ENCODE data around the gene KIAA1671.

KIAA1671 gene

DNA sequence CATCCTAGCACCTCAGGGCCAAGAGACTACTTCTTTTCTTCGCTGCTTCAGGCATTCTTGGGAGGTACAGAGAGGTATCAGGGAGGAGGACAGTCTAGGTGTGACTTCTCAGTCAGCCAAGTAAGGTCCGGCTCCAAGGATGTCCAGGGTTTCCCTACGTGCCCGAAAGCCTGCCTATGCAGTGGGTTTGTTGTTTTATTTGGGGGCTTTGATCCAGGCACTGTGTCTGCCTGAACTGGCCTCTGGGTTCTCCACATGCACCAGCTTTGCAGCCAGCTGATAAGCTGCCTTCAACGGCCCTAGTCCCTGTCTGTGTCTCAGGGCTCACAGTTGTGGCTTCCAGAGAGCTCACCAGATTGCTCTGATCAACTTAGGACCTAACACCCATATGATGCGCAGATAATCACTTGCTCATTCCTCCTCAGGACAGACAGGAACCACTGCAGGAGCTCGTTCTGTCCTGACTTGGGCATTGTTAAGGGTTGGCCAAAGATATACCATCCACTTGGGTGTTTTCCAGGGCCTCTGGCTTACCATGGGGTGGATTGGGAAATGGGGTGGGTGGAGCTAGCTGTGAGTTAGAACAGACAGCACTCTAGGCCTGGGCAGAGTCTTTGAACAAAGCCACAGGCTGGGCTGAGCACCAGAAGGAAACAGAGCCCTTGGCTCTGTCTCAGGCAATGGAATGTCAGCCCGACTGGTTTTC lies 201.6 kb downstream of the KIAA1671 start:
- Histone ChIP-seq H3K27me3 (ENCODE audit: insufficient read depth, low read length) (no peaks in the 10 kb centered on the region), H3K9ac (ENCODE audit: low read depth, low read length) (no peak overlapping the region), H3K4me3 (ENCODE audit: low read length) (no peak overlapping the region), H3K27ac (ENCODE audit: low read length) (no peak overlapping the region), H3K36me3 (ENCODE audit: insufficient read depth, low read depth, low read length) (no peaks in the 10 kb centered on the region), H3K9me3 (ENCODE audit: insufficient read depth, low read depth, low read length) (no peaks in the 10 kb centered on the region), H3K4me1 (ENCODE audit: insufficient read depth, low read length) (peaks cover 9% of the 10 kb centered on the region; the same call in 1 of the 2 replicates)

DNA sequence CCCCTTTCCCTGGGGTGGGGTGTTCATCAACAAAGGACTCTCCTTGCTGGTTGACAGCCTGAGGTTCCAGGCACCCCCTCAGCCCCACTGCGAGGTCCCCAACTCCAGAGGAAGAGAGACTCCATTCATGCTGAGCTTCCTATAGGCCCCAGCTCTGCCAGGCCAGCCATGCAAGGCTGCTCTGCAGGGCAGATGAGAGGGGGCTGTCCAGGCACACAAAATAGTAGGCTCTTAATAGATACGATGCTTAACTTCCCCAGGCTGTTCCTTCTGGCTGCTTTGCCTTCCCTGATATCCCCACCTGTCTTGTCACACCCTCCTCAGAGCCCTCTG lies 202.1 kb downstream of the KIAA1671 start:
- H3K27me3 ChIP-seq (ENCODE audit: insufficient read depth, low read length): no peaks in the 10 kb centered on the region
- no peaks in the 10 kb centered on the region for H3K36me3 ChIP-seq (ENCODE audit: insufficient read depth, low read depth, low read length)
- H3K4me3 ChIP-seq (ENCODE audit: low read length): no peak overlapping the region
- no peaks in the 10 kb centered on the region for H3K9me3 ChIP-seq (ENCODE audit: insufficient read depth, low read depth, low read length)
- peaks cover 9% of the 10 kb centered on the region; the same call in 1 of the 2 replicates for H3K4me1 ChIP-seq (ENCODE audit: insufficient read depth, low read length)
- no peak overlapping the region for H3K27ac ChIP-seq (ENCODE audit: low read length)
- H3K9ac ChIP-seq (ENCODE audit: low read depth, low read length): no peak overlapping the region

DNA sequence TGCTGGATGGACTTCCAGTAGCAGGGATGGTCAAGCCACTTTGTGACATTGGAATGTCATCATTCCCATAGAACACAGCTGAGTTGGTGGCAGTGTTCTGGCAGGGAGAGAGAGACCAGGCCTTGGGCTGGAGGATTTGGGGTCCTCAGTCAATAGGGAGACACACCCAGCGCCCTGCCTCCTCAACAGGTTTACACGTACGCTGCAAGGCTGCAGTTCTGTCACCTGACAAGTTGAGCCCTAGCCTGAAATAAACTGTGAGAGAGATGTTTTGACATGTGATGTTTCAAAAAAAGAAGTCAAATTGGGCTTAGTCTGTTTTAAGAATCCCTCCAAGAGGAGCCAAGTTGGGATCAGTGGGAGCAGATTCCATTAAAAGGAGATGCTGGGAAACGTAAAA lies 204.2 kb downstream of the KIAA1671 start:
- no peaks in the 10 kb centered on the region for H3K9me3 ChIP-seq (ENCODE audit: insufficient read depth, low read depth, low read length)
- H3K36me3 ChIP-seq (ENCODE audit: insufficient read depth, low read depth, low read length): no peaks in the 10 kb centered on the region
- no peak overlapping the region for H3K9ac ChIP-seq (ENCODE audit: low read depth, low read length)
- no peak overlapping the region for H3K4me3 ChIP-seq (ENCODE audit: low read length)
- no peaks in the 10 kb centered on the region for H3K27me3 ChIP-seq (ENCODE audit: insufficient read depth, low read length)
- no peak overlapping the region for H3K27ac ChIP-seq (ENCODE audit: low read length)
- H3K4me1 ChIP-seq (ENCODE audit: insufficient read depth, low read length): peaks cover 9% of the 10 kb centered on the region; the same call in 1 of the 2 replicates

DNA sequence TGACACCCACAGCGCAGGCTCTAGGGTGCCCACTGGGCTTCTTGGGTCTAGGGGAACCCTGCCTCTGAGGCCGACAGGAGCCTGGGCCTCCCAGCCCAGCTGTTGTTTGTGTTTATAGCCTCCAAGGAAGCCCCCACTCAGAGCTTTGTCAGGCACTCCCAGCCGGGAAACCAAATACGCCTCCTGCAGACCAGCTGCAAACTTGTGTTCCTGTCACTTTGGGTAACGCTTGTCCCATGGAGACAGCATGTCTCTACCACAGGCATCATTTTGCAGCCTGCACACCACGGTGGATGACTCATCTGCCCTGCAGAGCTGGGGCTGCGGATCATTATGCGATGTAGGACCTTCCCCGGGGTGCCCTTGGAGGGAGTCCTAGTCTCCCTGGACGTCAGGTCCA lies 206.5 kb downstream of the KIAA1671 start:
- H3K9ac ChIP-seq (ENCODE audit: low read depth, low read length): no peak overlapping the region
- no peaks in the 10 kb centered on the region for H3K9me3 ChIP-seq (ENCODE audit: insufficient read depth, low read depth, low read length)
- H3K27ac ChIP-seq (ENCODE audit: low read length): no peak overlapping the region
- no peaks in the 10 kb centered on the region for H3K27me3 ChIP-seq (ENCODE audit: insufficient read depth, low read length)
- peaks cover 9% of the 10 kb centered on the region; the same call in 1 of the 2 replicates for H3K4me1 ChIP-seq (ENCODE audit: insufficient read depth, low read length)
- no peaks in the 10 kb centered on the region for H3K36me3 ChIP-seq (ENCODE audit: insufficient read depth, low read depth, low read length)
- H3K4me3 ChIP-seq (ENCODE audit: low read length): no peak overlapping the region

DNA sequence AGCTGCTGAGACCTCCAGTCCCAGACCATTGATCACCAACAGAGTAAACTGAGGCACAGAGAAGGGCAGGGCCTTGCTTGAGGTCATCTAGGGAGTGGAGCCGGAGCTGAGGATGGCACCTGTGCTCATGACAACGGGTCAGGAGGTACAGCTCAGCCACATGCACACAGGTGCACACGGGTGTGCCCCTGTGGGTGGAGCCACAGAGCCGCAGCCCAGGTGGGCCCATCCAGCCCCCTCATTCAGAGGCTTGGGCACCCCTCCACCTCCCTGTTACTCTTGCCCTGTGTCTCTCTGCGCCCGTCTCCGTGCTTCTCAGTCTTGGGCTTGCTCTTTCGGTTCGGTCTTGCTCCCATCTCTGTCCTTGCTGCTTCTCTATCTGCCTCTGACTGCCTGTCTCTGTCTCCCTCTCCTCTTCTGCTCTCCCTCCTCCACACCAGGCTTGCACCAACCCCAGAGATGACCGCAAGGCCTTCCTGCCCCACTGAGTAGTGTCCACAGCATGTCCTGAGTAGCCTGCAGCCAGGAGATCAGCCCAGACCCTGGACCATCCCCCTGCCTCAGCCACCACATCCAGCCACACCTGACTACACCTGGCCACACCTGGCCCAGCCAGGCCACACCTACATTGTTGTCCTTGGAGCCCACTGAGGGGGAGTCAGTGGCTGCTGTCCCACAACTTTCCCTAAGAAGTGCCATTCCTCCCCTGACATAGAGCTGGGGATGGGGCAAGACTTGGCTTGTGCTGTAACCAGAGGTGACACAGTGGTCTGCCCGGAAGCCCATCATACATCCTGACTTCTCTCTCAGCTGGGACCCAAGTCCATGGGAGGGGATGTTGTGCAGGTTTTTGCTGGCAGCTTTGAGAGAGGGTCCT lies 207.8 kb downstream of the KIAA1671 start:
- no peaks in the 10 kb centered on the region for H3K9me3 ChIP-seq (ENCODE audit: insufficient read depth, low read depth, low read length)
- no peaks in the 10 kb centered on the region for H3K36me3 ChIP-seq (ENCODE audit: insufficient read depth, low read depth, low read length)
- H3K27me3 ChIP-seq (ENCODE audit: insufficient read depth, low read length): no peaks in the 10 kb centered on the region
- H3K4me3 ChIP-seq (ENCODE audit: low read length): no peak overlapping the region
- no peak overlapping the region; the same call in 1 of the 2 replicates for H3K9ac ChIP-seq (ENCODE audit: low read depth, low read length)
- H3K4me1 ChIP-seq (ENCODE audit: insufficient read depth, low read length): no peaks in the 10 kb centered on the region
- H3K27ac ChIP-seq (ENCODE audit: low read length): no peak overlapping the region

DNA sequence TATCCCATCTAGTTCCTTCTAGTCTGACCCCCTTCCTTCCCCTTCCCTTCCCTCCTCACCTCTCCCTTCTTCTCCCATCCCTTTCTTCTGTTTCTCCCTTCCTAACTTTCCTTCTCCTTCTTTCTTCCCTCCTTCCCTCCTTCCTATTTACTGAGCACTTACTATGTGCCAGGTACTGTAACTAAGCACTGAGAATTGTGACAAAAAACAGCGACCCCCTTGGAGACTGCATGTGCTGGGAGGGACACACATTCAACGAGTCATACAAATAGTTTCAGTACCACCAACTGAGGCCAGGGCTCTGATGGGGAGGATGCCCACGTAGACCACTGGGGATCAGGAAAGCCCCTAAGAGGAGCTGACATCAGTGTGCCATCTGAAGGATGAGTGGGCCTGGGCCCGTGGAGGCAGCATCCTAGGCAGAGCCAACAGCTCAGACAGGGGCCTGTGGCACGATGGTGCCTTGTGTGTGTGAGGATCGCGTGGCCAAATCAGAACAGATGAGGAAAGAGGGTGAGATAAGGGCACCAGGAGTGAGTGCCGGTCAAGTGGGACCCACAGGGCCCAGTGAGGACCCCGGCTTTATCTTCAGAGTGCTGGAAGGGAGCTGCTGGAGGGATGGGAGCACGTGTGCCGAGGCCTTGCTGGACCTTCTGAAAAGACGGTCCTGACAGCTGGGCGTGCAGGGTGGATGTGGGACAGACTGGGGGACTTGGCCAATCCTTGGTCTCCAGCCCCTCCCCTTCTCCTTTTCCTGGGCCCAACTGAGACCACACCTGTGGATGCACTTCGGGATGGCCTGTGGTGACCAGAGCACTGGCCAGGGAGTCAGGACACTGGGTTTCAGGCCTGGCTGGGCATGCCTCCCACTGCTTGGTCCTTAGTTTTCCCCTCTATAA lies 208.8 kb downstream of the KIAA1671 start:
- Histone ChIP-seq H3K36me3 (ENCODE audit: insufficient read depth, low read depth, low read length) (no peaks in the 10 kb centered on the region), H3K27ac (ENCODE audit: low read length) (no peak overlapping the region), H3K9me3 (ENCODE audit: insufficient read depth, low read depth, low read length) (no peaks in the 10 kb centered on the region), H3K9ac (ENCODE audit: low read depth, low read length) (no peak overlapping the region), H3K4me1 (ENCODE audit: insufficient read depth, low read length) (no peaks in the 10 kb centered on the region), H3K4me3 (ENCODE audit: low read length) (no peak overlapping the region), H3K27me3 (ENCODE audit: insufficient read depth, low read length) (no peaks in the 10 kb centered on the region)

DNA sequence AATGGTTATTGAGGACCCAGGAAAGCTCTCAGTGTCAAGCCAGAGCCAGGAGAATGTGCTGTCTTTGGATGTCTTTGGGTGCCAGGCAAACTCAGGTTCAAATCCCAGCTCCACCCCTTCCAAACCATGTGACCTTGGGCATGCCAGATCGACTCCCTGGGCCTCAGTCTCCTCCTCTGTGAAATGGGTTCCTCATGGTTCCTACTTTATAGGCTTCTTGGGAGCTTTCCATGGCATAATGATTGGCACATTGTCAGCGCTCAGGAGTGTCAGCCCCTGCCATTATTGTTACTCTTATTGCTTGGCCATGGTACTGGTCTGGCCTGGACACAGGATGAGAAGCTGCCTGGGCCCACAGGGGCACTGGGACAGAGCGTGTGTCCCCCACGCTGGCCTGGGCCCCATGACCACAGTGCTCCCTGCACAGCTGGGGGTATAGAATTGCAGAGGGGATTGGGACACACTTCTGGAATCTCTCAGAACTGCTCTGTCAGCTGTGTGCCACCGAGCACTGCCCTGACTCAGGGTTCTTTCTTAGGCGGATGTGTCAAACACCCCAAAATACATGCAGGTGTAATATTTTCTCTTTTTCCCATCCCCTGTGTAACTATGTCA lies 209.5 kb downstream of the KIAA1671 start:
- no peaks in the 10 kb centered on the region for H3K4me1 ChIP-seq (ENCODE audit: insufficient read depth, low read length)
- no peak overlapping the region for H3K9ac ChIP-seq (ENCODE audit: low read depth, low read length)
- no peak overlapping the region for H3K4me3 ChIP-seq (ENCODE audit: low read length)
- H3K27ac ChIP-seq (ENCODE audit: low read length): no peak overlapping the region
- H3K36me3 ChIP-seq (ENCODE audit: insufficient read depth, low read depth, low read length): no peaks in the 10 kb centered on the region
- no peaks in the 10 kb centered on the region for H3K9me3 ChIP-seq (ENCODE audit: insufficient read depth, low read depth, low read length)
- no peaks in the 10 kb centered on the region for H3K27me3 ChIP-seq (ENCODE audit: insufficient read depth, low read length)

DNA sequence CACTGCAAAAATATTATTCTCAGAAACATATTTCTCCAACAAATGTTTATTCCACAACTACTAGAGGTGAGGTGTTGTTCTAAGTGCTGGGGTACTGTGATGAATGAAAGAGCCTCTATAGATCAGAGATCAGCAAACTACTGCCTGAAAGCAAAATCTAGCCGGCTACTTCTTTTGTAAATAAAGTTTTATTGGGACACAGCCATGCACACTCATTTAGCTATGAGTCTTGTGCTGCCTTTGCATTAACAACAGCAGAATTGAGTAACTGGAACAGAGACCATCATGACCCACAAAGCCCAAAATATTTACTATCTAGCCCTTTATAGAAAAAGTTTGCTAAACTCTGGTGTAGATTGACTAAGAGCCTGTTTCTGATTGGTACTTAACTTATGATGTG lies 210.0 kb downstream of the KIAA1671 start:
- H3K4me3 ChIP-seq (ENCODE audit: low read length): no peak overlapping the region
- H3K36me3 ChIP-seq (ENCODE audit: insufficient read depth, low read depth, low read length): no peaks in the 10 kb centered on the region
- no peaks in the 10 kb centered on the region for H3K27me3 ChIP-seq (ENCODE audit: insufficient read depth, low read length)
- H3K4me1 ChIP-seq (ENCODE audit: insufficient read depth, low read length): no peaks in the 10 kb centered on the region
- H3K9ac ChIP-seq (ENCODE audit: low read depth, low read length): no peak overlapping the region
- H3K27ac ChIP-seq (ENCODE audit: low read length): no peak overlapping the region
- H3K9me3 ChIP-seq (ENCODE audit: insufficient read depth, low read depth, low read length): no peaks in the 10 kb centered on the region

DNA sequence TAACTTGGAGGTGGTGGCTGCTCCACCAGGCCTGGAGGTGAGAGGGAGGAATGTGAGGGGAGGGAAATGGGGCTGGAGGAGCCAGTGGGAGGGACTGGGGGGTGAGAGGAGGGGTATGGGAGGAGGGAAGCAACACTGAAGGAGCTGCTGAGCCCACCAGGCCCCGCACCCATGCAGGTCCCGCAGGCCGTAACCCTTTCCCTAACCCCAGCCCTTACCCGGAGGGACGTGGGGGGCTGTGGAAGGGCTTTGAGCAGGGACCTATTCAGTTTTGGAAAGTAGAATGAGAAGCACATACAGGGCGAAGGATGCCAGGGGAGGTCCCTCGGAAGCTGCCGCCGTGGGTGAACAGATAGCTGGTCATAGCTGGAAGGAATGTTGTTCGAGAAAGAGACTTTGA lies 213.3 kb downstream of the KIAA1671 start:
- H3K4me1 ChIP-seq (ENCODE audit: insufficient read depth, low read length): no peaks in the 10 kb centered on the region
- H3K9ac ChIP-seq (ENCODE audit: low read depth, low read length): no peak overlapping the region
- no peak overlapping the region for H3K27ac ChIP-seq (ENCODE audit: low read length)
- H3K27me3 ChIP-seq (ENCODE audit: insufficient read depth, low read length): no peaks in the 10 kb centered on the region
- no peak overlapping the region for H3K4me3 ChIP-seq (ENCODE audit: low read length)
- H3K9me3 ChIP-seq (ENCODE audit: insufficient read depth, low read depth, low read length): no peaks in the 10 kb centered on the region
- no peaks in the 10 kb centered on the region for H3K36me3 ChIP-seq (ENCODE audit: insufficient read depth, low read depth, low read length)

DNA sequence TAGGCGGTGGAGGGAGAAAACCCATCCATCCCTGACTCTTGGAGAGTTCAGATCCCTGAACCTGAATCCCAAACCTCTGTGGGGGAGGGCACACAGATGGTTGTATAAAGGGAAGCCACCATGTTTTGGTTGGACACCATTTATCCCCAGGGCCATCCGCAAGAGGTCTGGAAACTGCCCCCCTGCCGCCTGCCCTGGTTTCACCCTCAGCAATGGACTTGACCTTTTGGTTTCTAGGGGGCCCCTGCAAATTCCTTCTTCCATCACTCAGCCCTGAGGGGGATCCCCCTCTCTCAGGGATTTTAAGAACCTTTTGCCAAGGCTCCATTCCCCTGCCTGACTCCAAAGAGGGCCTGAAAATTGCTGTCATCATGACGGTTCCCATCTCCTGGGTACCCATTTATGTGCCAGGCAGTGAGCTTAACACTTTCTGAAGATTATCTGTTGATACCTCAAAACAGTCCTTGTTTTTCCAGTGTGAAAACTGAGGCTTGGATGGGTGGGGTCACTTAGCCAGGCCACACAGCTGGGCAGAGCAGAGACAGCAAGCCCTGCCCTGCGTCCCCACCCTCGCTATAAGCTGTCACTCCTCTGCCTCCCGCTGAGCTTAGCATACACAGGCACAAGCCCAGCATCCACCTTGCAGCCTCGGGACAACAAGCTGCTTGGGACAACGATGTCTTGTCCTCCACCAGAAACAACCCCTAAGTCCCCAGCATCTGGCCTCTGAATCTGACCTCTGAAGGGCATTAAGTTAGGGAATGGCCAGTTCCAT lies 213.9 kb downstream of the KIAA1671 start:
- H3K4me1 ChIP-seq (ENCODE audit: insufficient read depth, low read length): no peaks in the 10 kb centered on the region

DNA sequence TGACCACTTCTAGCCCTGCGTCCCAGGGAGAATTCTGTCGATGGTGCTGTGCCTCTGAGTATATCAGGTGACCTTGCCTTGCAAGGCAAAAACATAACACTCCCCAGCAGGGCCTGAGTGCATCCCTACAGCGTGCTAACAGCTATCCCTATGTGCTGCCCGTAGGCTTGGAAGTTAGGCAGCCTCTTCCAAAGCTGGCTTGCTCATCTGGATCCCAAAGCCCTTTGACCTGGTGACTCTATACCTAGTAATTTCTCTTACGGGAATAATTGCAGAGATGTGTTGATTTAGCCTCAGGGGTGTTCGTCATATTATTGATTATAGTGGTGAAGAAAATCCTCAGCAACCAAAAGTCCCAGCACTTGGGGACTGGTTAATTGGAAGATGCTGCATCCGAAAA lies 214.6 kb downstream of the KIAA1671 start:
- Histone ChIP-seq H3K27ac (ENCODE audit: low read length) (no peak overlapping the region), H3K9ac (ENCODE audit: low read depth, low read length) (no peak overlapping the region)

More for the DNA sequence above, 213.9 kb downstream of the KIAA1671 start:
- Histone ChIP-seq H3K27ac (ENCODE audit: low read length) (no peak overlapping the region), H3K36me3 (ENCODE audit: insufficient read depth, low read depth, low read length) (no peaks in the 10 kb centered on the region), H3K4me3 (ENCODE audit: low read length) (no peak overlapping the region), H3K27me3 (ENCODE audit: insufficient read depth, low read length) (no peaks in the 10 kb centered on the region), H3K9ac (ENCODE audit: low read depth, low read length) (no peak overlapping the region), H3K9me3 (ENCODE audit: insufficient read depth, low read depth, low read length) (no peaks in the 10 kb centered on the region)

More for the DNA sequence above, 214.6 kb downstream of the KIAA1671 start:
- Histone ChIP-seq H3K4me1 (ENCODE audit: insufficient read depth, low read length) (no peaks in the 10 kb centered on the region), H3K4me3 (ENCODE audit: low read length) (no peak overlapping the region), H3K36me3 (ENCODE audit: insufficient read depth, low read depth, low read length) (no peaks in the 10 kb centered on the region), H3K9me3 (ENCODE audit: insufficient read depth, low read depth, low read length) (no peaks in the 10 kb centered on the region), H3K27me3 (ENCODE audit: insufficient read depth, low read length) (no peaks in the 10 kb centered on the region)
